ENCODE measurements around the gene FLT4. TPM values are rescaled to one million over a fixed set of nuclear protein-coding genes. Genes with fewer than 3 reads are reported as not detected.
A peak's percentile ranks its signal among the peaks of the same experiment; 100 is the strongest.

The FLT4 gene
- total RNA-seq, 1 experiment from 2014 or later, result 4.5 TPM

- DNase-seq (ENCODE audit: low read depth), result no peak
Measured at GRCh38 chr5:180643191-180643851, 6.1 kb downstream of the FLT4 start.

- no peak for DNase-seq (ENCODE audit: low read depth)
Measured at GRCh38 chr5:180642779-180643178, 6.6 kb downstream of the FLT4 start.

- no peak for DNase-seq (ENCODE audit: low read depth)
Measured at GRCh38 chr5:180642181-180642775, 7.1 kb downstream of the FLT4 start.

DNA sequence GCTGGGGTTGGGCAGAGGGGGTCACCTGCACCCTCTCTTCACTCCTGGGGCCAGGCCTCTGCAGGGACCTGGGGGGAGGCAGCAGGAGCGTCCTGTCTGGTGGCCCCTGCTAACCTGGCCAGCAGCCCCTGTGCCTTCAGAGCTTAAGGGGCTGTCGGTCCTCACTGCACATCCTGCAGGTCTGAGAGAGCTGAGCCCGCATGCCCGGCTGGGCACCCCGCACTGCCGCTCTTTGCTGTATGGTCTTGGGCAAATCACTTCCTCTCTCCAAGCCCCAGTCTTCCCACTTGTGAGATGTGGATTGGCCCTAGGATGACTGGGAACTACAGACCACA is 7.9 kb downstream of the FLT4 start:
- no peak for DNase-seq (ENCODE audit: low read depth)

DNA sequence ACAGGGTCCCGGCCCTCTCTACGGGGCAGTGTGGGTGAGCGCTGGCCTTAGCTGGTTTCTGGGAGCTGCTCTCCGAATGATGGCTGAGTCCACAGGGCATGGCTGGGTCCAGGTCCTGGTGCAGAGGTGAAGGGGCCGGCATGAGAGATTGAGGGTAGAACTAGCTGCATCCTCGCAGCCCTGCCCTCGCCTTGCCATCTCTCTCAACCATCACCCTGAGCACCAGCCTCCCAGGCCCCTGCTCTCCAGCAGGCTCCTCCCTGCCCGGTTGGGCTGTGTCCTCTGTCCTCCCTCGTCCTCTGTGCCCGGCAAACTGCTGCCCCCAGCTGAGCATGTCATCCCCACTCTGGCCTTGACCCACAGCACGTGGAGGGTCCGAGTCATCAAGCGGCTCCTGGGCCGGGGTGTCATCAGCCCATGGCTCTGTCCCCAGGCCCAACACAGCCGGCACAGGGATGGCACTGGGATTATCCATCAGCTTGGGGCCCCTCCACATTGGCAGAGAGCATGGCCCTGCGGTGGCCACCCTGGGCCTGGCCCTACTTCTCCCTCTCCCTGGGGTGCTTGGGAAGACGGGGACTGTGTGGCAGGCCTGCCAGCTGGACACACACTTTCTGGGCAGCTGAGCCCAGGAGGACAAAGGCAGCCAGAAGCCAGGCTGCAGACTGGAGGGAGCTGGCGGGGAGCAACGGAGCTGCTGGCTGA is 8.4 kb downstream of the FLT4 start:
- no peak for DNase-seq (ENCODE audit: low read depth)

- DNase-seq (ENCODE audit: low read depth), result no peak
Measured at GRCh38 chr5:180640611-180640860, 8.9 kb downstream of the FLT4 start.

DNA sequence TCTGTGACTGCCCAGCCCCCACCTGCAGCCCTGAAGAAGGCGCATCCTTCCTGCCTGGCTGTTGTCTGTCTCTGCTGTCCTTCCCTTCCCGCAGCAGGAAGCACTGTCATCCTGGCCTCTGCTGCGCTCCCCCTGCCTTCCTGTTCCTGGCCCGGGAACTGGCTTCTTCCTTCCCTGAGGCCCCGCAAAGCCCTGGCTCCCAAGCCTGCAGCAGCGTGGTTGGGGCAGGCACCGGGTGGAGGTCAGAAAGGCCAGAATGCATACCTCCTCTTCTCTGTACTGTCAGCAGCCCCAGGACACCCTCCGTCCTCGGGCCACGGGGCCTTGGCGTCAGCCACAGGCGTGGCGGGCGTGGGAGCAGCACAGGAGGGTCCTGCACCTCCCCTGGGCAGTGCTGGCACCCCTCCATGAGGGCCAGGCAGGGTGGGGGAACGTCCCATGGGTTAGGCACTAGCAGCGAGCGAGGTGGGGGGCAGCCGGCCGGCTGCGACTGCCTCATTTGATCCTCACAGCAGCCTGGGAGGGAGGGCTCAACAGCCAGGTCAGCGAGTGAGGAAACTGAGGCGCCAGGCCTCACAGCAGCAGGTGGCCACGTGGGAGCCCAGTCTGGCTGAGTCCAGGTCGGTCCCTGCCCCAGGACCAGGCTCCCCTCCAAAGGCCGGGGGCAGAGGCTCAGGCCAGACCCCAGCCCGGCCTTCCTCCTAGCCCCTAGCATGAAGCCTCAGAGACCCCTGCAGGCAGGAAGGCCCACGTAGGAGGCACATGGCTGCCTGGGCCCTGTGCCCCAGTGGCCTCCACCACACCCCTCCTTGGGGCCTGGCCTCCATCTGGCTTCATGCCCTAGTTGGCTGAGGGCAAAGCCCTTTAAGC is 9.4 kb downstream of the FLT4 start:
- DNase-seq (ENCODE audit: low read depth), result no peak

DNA sequence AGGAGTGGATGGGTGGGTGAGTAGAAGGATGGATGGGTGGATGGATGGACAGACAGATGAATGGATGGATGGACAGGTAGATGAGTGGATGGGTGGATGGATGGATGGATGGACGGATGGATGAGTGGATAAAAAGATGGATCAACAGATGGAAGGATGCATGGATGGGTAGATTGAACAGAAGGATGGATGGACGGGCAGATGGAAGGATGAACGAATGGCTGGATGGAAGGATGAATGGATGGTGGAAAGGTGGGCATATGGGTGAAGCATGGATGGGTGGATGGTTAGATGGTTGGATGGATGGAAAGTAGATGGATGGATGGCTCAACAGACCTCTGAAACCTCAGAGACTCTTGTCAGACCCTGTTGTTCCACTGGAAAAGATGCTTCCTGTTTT is 10.1 kb downstream of the FLT4 start:
- DNase-seq (ENCODE audit: low read depth), result no peak

GRCh38 chr5:180637962-180638680 is 11.3 kb downstream of the FLT4 start:
- no peak for DNase-seq (ENCODE audit: low read depth)

GRCh38 chr5:180636403-180637075 is 12.9 kb downstream of the FLT4 start:
- DNase-seq (ENCODE audit: low read depth), result peak; percentile 72

- no peak for DNase-seq (ENCODE audit: low read depth)
Measured at GRCh38 chr5:180636016-180636402, 13.4 kb downstream of the FLT4 start.

- DNase-seq (ENCODE audit: low read depth), result no peak
Measured at GRCh38 chr5:180633283-180634177, 15.9 kb downstream of the FLT4 start.

DNA sequence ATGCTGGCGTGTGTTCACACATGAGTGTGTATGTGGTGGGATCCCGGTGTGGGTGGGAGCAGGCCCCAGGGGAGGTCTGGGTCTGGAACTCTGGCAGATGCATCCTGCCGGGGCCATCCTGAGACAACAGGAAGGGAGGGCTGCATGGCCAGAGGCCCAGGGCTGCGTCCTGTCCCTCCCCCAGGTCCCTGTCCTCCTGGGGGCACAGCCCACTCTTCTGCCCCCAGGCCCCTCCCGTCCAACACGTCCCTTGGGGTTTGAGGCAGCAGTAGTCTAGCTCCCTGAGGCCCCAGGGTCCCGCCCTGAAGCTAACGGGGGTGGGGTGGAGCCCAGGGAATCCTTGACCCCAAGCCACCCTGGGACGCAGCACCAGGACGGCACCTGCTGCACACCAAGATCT is 16.6 kb downstream of the FLT4 start:
- no peak for DNase-seq (ENCODE audit: low read depth)

DNA sequence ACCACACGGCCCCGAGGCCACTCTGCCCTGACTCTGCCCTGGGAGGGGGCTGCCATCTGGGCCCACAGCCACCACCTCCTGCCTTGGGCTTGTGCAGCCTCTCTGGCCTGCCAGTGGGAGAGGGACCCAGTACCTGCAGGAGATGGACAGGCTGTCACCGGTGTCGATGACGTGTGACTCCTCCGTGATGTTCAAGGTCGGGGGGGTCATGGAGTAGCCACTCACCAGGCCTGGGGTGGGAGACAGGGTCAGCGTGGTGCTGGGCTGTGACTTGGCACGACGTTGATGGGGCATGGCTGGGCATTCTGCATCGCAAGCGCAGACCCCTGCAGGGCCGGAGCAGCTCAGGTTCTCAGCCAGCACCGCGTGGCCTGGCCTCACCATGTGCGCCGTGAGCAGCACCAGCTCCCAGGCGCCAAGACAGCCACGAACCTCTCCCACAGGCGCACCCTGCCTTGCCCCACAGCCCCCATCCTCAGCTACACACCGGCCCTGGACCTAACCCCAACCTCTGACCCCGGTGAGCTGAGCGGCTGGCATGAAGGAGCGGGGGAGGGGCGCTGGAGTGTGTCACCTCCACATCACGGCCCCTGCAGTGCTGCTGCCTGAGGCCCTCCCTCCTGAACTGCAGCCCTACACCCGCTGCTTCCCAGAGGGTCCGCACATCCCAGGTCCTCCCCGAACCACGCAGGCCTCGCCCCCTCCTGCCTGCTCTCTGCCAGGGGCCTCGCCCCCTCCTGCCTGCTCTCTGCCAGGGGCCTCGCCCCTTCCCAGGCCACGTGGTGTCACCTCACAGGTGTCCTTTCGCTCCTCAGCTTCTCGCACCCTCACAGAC is 17.6 kb downstream of the FLT4 start:
- no peak for DNase-seq (ENCODE audit: low read depth)

DNA sequence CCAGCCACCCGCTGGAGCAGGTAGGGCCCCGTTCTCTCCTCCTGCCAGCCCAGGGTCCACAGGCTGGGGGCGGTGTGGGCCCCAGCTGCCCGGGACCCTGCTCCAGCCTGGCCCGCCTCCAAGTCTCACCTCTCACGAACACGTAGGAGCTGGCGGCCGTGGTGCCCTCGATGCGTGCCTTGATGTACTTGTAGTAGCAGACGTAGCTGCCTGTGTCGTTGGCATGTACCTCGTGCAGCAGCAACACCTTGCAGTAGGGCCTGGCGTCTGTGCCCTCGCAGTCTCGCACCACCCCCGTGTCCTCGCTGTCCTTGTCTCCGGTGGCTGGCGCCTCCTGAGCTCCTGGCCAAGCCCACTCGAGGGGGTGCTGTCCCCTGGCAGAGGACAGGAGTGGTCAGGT is 19.0 kb downstream of the FLT4 start:
- no peak for DNase-seq (ENCODE audit: low read depth)

- no peak for DNase-seq (ENCODE audit: low read depth)
Measured at GRCh38 chr5:180629831-180630382, 19.5 kb downstream of the FLT4 start.

DNA sequence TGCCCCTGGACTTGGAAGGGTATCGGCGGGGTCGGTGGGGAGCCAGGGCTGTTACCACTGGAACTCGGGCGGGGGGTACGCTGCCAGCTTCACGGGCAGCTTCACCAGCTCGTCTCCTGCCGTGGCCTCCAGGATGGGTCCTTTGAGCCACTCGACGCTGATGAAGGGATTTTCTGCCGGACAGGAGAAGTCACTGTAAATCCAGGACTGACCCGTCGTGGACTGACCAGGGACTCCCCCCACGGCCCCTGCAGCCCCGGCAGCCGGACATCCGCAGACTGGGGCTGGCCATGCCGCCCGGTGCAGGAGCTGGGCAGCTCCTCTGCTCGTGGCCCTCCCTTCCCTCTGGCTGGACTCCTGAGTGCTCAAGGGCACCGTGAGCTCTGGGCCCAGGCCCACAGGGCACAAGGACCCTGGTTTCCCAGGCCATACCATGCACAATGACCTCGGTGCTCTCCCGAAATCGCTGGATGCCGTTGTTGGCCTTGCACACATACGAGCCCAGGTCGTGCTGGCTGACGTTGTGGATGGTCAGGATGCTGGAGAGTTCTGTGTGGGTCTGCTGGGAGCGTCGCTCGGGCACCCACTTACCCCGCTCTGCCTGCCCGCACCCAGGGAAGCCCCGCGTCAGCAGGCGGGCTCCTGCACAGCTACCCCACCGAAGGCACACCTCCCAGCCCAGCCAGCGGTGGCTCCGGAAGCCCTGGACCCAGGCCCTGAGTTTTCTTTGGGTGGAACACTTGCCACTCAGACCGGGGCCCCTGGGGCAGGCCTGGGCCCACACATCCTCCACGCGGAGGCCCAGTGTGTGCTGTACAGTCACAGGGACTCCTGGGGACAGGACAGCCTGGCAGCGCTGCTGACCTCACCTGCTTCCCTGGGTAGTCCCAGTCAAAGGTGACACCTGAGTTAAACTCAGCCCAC is 20.3 kb downstream of the FLT4 start:
- DNase-seq (ENCODE audit: low read depth), result no peak

DNA sequence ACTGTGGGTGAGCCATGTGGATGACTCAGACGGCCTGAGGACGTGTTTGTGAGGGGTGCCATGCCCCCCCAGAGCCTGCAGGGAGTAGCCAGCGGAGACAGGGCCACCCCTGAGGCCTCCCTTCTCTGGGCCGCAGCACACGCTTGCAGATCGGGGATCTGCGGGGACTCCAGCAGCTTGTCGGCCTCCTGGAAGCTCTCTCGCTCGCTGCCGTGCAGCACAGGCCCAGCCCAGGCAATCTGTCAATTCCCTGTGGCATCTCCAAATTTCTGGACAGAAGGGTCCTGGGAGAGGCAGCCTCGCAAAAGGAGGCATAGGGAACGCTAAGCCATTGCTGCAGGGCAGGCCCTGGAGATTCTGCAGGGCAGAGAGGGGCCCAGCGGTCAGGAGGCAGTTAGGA is 21.2 kb downstream of the FLT4 start:
- DNase-seq (ENCODE audit: low read depth), result no peak

Data from LHCN-M2 (cell line).